AG09319 (cell line): ENCODE results near the gene OR8G5.

Experiments
- DNase-seq: peaks from one replicate; pipeline ENCODE4 v3.0.0-alpha.2; 2010; ENCODE audit warnings: low read depth; ENCODE audit errors: extremely low read depth
- TF ChIP-seq, protein P1 (sequence below): IDR thresholded peaks from 2 replicates; pipeline ENCODE4 v1.5.1; 2011; ENCODE audit warnings: low read depth, mild to moderate bottlenecking, inconsistent platforms, low read length, moderate library complexity

OR8G5 gene

DNA sequence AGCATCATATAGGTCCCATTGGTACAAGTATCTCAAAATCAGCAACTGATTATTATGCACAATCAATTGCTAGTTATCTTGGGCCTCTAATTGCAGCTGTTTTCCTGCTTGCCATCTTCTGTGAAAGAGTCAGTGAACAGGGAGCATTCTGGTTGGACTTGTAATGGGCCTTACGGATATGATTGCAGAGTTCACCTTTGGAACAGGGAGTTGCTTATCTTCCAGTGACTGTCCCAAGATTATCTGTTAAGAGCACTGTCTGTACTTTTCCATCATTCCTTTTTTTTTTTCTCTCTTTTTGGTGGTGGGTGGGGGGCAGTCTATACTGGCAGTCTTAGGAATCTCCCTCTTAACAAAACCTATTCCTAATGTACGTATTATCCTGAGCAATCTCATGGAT, 17.8 kb downstream of the OR8G5 start:
- DNase-seq, result no peak
- TF ChIP-seq, protein P1, sequence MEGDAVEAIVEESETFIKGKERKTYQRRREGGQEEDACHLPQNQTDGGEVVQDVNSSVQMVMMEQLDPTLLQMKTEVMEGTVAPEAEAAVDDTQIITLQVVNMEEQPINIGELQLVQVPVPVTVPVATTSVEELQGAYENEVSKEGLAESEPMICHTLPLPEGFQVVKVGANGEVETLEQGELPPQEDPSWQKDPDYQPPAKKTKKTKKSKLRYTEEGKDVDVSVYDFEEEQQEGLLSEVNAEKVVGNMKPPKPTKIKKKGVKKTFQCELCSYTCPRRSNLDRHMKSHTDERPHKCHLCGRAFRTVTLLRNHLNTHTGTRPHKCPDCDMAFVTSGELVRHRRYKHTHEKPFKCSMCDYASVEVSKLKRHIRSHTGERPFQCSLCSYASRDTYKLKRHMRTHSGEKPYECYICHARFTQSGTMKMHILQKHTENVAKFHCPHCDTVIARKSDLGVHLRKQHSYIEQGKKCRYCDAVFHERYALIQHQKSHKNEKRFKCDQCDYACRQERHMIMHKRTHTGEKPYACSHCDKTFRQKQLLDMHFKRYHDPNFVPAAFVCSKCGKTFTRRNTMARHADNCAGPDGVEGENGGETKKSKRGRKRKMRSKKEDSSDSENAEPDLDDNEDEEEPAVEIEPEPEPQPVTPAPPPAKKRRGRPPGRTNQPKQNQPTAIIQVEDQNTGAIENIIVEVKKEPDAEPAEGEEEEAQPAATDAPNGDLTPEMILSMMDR, result no peak

DNA sequence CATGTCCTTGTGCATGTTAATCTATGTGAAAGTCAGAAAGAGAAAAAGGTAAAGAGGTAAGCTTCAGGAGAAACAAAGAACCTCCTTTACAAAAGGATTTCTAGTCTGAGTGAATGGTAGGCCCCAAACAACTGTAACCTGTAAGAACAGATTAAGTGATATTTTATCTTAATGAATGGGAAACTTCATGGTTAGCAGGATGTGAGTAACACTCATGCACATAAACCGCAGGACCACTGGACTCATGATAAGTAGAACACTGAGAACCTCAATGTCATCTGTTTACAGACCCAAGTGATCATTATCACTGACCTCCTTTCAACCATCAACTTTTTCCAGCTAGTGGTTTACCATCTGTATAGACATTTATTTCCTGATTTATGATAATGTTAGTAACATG, 19.9 kb downstream of the OR8G5 start:
- no peak for DNase-seq
- TF ChIP-seq, protein P1, result no peak

DNA sequence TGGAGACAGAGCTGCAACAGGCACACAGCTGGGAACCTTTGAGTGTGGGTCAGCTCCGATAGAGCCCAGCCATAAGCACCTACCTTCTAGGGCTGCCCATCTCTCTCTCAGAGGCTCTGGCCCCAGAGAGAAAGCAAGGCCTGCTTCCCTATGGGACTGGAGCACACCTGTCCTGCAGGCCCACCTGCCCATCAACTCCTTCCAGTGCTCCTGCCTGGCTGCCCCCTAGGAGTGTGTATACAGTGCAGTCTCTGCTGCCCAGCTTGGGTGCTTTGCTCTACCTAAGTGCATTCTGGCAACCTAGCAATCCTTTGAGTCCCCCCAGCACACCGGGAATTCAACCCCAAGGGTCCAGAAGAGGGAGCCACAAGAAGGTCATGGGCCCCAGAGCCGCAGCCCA, 21.0 kb downstream of the OR8G5 start:
- TF ChIP-seq, protein P1, result no peak

DNA sequence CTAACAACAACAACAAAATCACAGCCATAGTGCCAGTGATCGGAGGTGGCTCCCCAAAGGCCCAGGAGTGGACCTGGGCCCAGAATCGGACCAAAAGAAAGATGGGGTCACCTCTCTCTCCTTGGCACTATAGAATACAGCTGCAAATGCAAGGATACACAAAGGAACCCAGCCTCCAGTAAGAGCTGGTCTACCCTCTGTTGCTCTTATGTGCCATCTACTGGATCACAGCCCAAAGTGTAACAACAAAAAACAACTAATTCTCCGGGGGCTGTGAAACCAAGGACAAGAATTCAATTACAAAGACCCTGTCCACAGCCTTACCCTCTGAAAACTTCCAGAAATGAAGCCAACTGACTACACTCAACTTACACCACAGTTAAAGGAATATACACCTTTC, 21.6 kb downstream of the OR8G5 start:
- no peak for DNase-seq
- TF ChIP-seq, protein P1, result no peak

More for the DNA sequence above, 21.0 kb downstream of the OR8G5 start:
- no peak for DNase-seq

DNA sequence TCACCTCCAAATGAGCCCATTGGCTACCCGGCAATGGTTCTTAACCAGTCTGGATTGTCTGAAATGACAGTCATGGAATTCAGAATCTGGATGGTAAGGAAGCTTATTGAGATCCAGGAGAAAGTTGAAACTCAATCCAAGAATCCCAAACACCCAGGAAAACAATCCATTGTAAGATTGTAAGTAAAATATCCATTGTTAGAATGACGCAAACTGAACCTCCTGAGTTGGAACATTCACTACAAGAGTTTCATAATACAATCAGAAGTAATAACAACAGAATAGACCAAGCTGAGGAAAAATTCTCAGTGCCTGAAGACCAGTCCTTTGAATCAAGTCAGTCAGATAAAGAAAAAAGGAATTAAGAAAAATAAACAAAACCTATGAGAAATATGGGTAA, 22.1 kb downstream of the OR8G5 start:
- no peak for DNase-seq
- TF ChIP-seq, protein P1, result no peak

DNA sequence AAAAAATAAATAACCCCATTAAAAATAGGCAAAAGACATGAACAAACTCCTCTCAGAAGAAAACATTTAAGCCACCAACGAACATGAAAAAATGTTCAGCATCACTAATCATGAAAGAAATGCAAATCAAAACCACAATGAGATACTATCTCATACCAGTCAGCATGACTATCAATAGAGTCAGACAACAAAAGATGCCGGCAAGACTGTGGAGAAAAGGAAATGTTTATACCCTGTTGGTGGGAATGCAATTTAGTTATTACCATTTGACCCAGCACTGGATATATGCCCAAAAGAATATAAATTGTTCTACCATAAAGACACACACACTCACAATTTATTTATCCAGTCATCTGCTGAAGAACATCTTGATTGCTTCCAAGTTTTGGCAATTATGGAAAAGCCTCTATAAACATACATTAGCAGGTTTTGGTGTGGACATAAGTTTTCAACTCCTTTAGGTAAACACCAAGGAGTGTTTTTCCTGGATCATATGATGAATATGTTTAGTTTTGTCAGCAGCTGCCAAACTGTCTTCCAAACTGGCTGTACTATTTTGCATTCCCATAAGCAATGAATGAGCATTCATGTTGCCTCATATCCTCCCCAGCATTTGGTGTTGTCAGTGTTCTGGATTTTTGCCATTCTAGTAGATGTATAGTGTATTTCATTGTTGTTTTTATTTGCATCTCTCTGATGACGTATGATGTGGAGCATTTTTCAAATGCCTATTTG, 29.6 kb downstream of the OR8G5 start:
- TF ChIP-seq, protein P1, result no peak
- DNase-seq, result peak; percentile 3

DNA sequence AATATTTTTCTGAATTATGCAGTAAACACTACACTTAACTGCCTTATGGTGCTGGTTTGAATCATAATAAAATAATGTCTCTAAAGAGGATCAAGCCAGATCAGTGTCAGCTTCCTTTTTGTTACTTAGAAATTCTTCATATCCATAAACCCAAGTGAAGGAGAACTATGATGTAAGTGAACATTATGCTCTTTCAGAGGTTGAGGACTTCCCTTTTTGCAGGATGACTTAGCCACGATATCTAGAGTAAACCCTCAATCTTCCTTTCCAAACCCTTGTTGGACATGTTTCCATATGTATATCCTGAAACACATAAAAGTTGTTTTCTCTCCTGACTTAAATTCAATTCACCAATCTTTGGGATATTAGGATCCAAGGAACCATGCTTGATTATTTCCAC, 38.5 kb downstream of the OR8G5 start:
- DNase-seq, result no peak

More for the DNA sequence above, 38.5 kb downstream of the OR8G5 start:
- TF ChIP-seq, protein P1, result no peak
